Measurements from ENCODE around the gene PPP1R10.

PPP1R10 gene

DNA sequence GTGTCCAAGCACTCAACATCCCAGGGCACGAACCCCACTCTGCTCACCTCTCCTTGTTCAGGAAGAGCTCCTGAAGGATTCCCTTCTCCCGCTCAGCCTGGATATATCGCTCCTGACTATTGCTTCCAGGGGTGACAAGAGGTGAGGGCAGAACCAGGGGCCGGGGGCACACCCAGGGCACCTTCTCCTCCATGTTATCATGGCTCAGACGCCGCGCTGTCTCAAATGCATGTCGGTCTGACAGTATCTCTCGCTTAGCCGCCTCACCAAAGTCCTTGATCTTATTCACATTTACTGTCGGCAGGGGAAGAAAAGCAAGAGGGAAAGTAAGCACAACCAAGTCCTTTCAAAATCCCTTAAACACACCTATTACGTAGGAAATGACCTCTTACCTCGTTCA is 13.1 kb downstream of the PPP1R10 start:
- Histone ChIP-seq H3F3A (ENCODE audit: insufficient read depth) (peaks cover 29% of the 10 kb centered on the region), H3K4me2 (ENCODE audit: low read depth, low read length, poor library complexity, severe bottlenecking) (no peak overlapping the region), H2AFZ (ENCODE audit: low read depth, low read length, severe bottlenecking) (no peak overlapping the region), H3K36me3 (ENCODE audit: low read length) (peaks cover 57% of the 10 kb centered on the region), H4K20me1 (ENCODE audit: low read depth, low read length) (no peaks in the 10 kb centered on the region), H3K27ac (ENCODE audit: low read depth, low read length) (no peak overlapping the region), H3K27me3 (ENCODE audit: low read length) (no peaks in the 10 kb centered on the region), H3K79me2 (ENCODE audit: insufficient read depth, low read length) (no peaks in the 10 kb centered on the region), H3K9ac (ENCODE audit: low read length) (no peak overlapping the region), H3K9me2 (replicated peaks; ENCODE audit: insufficient read depth, low read length) (no peaks in the 10 kb centered on the region), H3K4me3 (ENCODE audit: insufficient read depth, low read length, poor library complexity, severe bottlenecking) (no peak overlapping the region), H3K9me3 (ENCODE audit: insufficient read depth, low read length) (no peaks in the 10 kb centered on the region)
- TF ChIP-seq, protein P1, sequence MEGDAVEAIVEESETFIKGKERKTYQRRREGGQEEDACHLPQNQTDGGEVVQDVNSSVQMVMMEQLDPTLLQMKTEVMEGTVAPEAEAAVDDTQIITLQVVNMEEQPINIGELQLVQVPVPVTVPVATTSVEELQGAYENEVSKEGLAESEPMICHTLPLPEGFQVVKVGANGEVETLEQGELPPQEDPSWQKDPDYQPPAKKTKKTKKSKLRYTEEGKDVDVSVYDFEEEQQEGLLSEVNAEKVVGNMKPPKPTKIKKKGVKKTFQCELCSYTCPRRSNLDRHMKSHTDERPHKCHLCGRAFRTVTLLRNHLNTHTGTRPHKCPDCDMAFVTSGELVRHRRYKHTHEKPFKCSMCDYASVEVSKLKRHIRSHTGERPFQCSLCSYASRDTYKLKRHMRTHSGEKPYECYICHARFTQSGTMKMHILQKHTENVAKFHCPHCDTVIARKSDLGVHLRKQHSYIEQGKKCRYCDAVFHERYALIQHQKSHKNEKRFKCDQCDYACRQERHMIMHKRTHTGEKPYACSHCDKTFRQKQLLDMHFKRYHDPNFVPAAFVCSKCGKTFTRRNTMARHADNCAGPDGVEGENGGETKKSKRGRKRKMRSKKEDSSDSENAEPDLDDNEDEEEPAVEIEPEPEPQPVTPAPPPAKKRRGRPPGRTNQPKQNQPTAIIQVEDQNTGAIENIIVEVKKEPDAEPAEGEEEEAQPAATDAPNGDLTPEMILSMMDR (IDR thresholded peaks at IDR 0.05; ENCODE audit: insufficient read depth, low read length, poor library complexity, severe bottlenecking): no peak
- no peak for TF ChIP-seq EZH2phosphoT487 (conservative IDR thresholded peaks at IDR 0.05; ENCODE audit: low read length)

DNA sequence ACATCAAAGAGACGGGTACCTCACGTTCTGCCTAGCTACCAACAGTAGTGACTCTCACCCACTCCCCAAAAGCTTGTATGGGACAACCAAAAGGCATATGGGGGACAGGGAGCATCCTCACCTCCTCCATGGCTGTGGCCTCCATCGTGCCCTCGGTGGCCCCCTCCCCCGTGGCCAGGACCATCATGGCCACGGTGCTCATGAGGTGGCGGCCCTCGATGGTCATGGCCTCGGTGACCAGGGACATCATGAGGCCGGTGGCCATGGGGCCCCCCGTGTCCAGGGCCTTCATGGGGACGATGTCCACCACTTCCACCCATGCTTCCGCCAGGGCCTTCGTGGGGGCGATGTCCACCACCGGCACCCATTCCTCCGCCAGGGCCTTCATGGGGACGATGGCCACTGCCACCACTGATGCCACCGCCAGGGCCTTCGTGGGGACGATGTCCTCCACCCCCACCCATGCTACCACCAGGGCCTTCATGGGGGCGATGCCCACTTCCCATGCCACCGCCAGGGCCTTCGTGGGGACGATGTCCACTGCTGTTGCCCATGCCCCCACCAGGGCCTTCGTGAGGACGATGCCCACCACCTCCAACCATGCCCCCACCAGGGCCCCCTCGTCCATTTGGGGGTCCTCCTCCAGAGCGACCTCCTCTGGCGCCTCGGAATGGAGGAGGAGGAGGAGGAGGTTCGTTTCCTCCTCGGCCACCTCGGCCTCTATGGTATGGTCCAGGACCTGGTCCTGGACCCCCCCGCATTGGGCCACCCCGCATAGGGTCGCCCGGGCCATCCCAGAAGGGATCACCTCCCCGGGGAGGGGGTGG is 15.0 kb downstream of the PPP1R10 start:
- no peak overlapping the region for H3K9ac ChIP-seq (ENCODE audit: low read length)
- no peaks in the 10 kb centered on the region for H3K9me2 ChIP-seq (replicated peaks; ENCODE audit: insufficient read depth, low read length)
- no peak overlapping the region for H3K4me3 ChIP-seq (ENCODE audit: insufficient read depth, low read length, poor library complexity, severe bottlenecking)
- no peaks in the 10 kb centered on the region for H4K20me1 ChIP-seq (ENCODE audit: low read depth, low read length)
- H3K79me2 ChIP-seq (ENCODE audit: insufficient read depth, low read length): no peaks in the 10 kb centered on the region
- H3F3A ChIP-seq (ENCODE audit: insufficient read depth): peaks cover 29% of the 10 kb centered on the region
- no peak overlapping the region for H3K27ac ChIP-seq (ENCODE audit: low read depth, low read length)
- H3K27me3 ChIP-seq (ENCODE audit: low read length): no peaks in the 10 kb centered on the region
- H3K36me3 ChIP-seq (ENCODE audit: low read length): peaks cover 48% of the 10 kb centered on the region
- TF ChIP-seq EZH2phosphoT487 (conservative IDR thresholded peaks at IDR 0.05; ENCODE audit: low read length): no peak
- TF ChIP-seq, protein P1 (IDR thresholded peaks at IDR 0.05; ENCODE audit: insufficient read depth, low read length, poor library complexity, severe bottlenecking): no peak
- no peak overlapping the region for H2AFZ ChIP-seq (ENCODE audit: low read depth, low read length, severe bottlenecking)
- no peaks in the 10 kb centered on the region for H3K9me3 ChIP-seq (ENCODE audit: insufficient read depth, low read length)
- no peak overlapping the region for H3K4me2 ChIP-seq (ENCODE audit: low read depth, low read length, poor library complexity, severe bottlenecking)

DNA sequence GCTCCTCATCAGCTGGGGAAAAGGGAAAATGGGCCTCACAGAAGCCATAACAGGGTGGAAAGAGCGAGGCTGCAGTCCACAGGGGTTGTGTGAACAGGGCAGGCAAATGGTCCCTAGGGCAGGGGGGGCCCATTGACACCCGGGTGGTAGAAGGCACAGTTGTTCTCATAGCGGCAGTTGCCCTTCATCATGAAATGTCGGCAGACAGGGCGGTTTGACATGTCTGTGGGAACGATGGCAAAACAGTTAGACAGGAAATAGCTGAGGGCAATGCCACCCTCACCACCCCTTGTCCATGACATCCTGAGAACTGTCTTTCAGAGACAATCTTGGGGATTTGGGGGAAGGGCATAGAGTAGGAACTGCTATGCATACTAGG is 15.6 kb downstream of the PPP1R10 start:
- Histone ChIP-seq H3K36me3 (ENCODE audit: low read length) (peaks cover 42% of the 10 kb centered on the region), H3K27ac (ENCODE audit: low read depth, low read length) (no peak overlapping the region)

More for the DNA sequence above, 15.6 kb downstream of the PPP1R10 start:
- no peaks in the 10 kb centered on the region for H3K27me3 ChIP-seq (ENCODE audit: low read length)
- no peaks in the 10 kb centered on the region for H4K20me1 ChIP-seq (ENCODE audit: low read depth, low read length)
- peaks cover 28% of the 10 kb centered on the region for H3F3A ChIP-seq (ENCODE audit: insufficient read depth)
- no peak overlapping the region for H3K9ac ChIP-seq (ENCODE audit: low read length)
- no peaks in the 10 kb centered on the region for H3K9me3 ChIP-seq (ENCODE audit: insufficient read depth, low read length)
- no peaks in the 10 kb centered on the region for H3K9me2 ChIP-seq (replicated peaks; ENCODE audit: insufficient read depth, low read length)
- no peaks in the 10 kb centered on the region for H3K79me2 ChIP-seq (ENCODE audit: insufficient read depth, low read length)
- TF ChIP-seq, protein P1 (IDR thresholded peaks at IDR 0.05; ENCODE audit: insufficient read depth, low read length, poor library complexity, severe bottlenecking): no peak
- no peak for TF ChIP-seq EZH2phosphoT487 (conservative IDR thresholded peaks at IDR 0.05; ENCODE audit: low read length)
- no peak overlapping the region for H3K4me3 ChIP-seq (ENCODE audit: insufficient read depth, low read length, poor library complexity, severe bottlenecking)
- no peak overlapping the region for H2AFZ ChIP-seq (ENCODE audit: low read depth, low read length, severe bottlenecking)
- H3K4me2 ChIP-seq (ENCODE audit: low read depth, low read length, poor library complexity, severe bottlenecking): no peak overlapping the region
